ENCODE data around the gene CFHR5. TPM values are rescaled to one million over a fixed set of nuclear protein-coding genes. Genes with fewer than 3 reads are reported as not detected.
"Not testable (repeated sequence)": the region's sequence is repeated elsewhere in the genome, so short reads cannot be mapped to it uniquely, and the experiment has no call there.

Gene CFHR5
- total and polyA plus RNA-seq, 2 experiments from 2014 or later: not detected

DNA sequence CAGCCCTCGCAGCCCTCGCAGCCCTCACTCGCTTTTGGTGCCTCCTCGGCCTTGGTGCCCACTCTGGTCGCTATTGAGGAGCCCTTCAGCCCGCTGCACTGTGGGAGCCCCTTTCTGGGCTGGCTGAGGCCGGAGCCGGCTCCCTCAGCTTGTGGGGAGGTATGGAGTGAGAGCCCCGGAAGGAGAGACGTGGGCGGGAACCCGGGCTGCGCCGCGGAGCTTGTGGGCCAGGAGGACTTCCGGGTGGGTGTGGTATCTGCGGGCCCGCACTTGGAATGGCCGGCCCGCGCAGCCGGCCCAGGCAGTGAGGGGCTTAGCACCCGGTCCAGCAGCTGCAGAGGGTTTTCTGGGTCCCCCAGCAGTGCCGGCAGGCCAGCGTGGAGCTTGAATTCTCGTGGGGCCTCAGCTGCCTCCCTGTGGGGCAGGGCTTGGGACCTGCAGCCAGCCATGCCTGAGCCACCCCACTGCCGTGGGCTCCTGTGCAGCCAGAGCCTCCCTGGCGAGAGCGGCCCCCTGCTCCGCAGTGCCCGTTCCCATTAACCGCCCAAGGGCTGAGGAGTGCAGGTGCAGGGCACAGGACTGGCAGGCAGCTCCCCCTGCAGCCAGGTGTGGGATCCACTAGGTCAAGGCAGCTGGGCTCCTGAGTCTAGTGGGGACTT is 43.7 kb upstream of the CFHR5 start:
- DNase-seq (ENCODE audit: low spot score): peak; percentile 42
- no peaks in the 10 kb centered on the region for H3K9me2 ChIP-seq (ENCODE audit: insufficient read depth)
- no peak overlapping the region for H3K4me3 Mint-ChIP-seq
- H3K27me3 ChIP-seq (ENCODE audit: insufficient read depth): no peaks in the 10 kb centered on the region
- no peaks in the 10 kb centered on the region for H4K20me1 ChIP-seq (replicated peaks; ENCODE audit: insufficient read depth)
- H3K4me1 Mint-ChIP-seq: no peaks in the 10 kb centered on the region
- 0 out of 2 replicates have a peak overlapping the region, but pooled peaks have one; percentile 7 for H2AFZ ChIP-seq
- TF ChIP-seq NANOG (IDR thresholded peaks at IDR 0.05; ENCODE audit: borderline replicate concordance): no peak
- TF ChIP-seq STAT1 (IDR thresholded peaks at IDR 0.05; ENCODE audit: unreplicated experiment): no peak
- TF ChIP-seq, protein P1, sequence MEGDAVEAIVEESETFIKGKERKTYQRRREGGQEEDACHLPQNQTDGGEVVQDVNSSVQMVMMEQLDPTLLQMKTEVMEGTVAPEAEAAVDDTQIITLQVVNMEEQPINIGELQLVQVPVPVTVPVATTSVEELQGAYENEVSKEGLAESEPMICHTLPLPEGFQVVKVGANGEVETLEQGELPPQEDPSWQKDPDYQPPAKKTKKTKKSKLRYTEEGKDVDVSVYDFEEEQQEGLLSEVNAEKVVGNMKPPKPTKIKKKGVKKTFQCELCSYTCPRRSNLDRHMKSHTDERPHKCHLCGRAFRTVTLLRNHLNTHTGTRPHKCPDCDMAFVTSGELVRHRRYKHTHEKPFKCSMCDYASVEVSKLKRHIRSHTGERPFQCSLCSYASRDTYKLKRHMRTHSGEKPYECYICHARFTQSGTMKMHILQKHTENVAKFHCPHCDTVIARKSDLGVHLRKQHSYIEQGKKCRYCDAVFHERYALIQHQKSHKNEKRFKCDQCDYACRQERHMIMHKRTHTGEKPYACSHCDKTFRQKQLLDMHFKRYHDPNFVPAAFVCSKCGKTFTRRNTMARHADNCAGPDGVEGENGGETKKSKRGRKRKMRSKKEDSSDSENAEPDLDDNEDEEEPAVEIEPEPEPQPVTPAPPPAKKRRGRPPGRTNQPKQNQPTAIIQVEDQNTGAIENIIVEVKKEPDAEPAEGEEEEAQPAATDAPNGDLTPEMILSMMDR (conservative IDR thresholded peaks at IDR 0.05; ENCODE audit: low read depth in 2 of 2): peak; percentile 26 to 79; a peak in 3 of 4 replicates
- TF ChIP-seq, protein P2, sequence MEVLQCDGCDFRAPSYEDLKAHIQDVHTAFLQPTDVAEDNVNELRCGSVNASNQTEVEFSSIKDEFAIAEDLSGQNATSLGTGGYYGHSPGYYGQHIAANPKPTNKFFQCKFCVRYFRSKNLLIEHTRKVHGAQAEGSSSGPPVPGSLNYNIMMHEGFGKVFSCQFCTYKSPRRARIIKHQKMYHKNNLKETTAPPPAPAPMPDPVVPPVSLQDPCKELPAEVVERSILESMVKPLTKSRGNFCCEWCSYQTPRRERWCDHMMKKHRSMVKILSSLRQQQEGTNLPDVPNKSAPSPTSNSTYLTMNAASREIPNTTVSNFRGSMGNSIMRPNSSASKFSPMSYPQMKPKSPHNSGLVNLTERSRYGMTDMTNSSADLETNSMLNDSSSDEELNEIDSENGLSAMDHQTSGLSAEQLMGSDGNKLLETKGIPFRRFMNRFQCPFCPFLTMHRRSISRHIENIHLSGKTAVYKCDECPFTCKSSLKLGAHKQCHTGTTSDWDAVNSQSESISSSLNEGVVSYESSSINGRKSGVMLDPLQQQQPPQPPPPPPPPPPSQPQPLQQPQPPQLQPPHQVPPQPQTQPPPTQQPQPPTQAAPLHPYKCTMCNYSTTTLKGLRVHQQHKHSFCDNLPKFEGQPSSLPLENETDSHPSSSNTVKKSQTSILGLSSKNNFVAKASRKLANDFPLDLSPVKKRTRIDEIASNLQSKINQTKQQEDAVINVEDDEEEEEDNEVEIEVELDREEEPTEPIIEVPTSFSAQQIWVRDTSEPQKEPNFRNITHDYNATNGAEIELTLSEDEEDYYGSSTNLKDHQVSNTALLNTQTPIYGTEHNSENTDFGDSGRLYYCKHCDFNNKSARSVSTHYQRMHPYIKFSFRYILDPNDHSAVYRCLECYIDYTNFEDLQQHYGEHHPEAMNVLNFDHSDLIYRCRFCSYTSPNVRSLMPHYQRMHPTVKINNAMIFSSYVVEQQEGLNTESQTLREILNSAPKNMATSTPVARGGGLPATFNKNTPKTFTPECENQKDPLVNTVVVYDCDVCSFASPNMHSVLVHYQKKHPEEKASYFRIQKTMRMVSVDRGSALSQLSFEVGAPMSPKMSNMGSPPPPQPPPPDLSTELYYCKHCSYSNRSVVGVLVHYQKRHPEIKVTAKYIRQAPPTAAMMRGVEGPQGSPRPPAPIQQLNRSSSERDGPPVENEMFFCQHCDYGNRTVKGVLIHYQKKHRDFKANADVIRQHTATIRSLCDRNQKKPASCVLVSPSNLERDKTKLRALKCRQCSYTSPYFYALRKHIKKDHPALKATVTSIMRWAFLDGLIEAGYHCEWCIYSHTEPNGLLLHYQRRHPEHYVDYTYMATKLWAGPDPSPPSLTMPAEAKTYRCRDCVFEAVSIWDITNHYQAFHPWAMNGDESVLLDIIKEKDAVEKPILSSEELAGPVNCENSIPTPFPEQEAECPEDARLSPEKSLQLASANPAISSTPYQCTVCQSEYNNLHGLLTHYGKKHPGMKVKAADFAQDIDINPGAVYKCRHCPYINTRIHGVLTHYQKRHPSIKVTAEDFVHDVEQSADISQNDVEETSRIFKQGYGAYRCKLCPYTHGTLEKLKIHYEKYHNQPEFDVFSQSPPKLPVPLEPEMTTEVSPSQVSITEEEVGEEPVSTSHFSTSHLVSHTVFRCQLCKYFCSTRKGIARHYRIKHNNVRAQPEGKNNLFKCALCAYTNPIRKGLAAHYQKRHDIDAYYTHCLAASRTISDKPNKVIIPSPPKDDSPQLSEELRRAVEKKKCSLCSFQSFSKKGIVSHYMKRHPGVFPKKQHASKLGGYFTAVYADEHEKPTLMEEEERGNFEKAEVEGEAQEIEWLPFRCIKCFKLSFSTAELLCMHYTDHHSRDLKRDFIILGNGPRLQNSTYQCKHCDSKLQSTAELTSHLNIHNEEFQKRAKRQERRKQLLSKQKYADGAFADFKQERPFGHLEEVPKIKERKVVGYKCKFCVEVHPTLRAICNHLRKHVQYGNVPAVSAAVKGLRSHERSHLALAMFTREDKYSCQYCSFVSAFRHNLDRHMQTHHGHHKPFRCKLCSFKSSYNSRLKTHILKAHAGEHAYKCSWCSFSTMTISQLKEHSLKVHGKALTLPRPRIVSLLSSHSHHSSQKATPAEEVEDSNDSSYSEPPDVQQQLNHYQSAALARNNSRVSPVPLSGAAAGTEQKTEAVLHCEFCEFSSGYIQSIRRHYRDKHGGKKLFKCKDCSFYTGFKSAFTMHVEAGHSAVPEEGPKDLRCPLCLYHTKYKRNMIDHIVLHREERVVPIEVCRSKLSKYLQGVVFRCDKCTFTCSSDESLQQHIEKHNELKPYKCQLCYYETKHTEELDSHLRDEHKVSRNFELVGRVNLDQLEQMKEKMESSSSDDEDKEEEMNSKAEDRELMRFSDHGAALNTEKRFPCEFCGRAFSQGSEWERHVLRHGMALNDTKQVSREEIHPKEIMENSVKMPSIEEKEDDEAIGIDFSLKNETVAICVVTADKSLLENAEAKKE (CRISPR knock-in tag; IDR thresholded peaks at IDR 0.05): no peak
- H3K27ac Mint-ChIP-seq: no peak overlapping the region
- H3F3A ChIP-seq (replicated peaks; ENCODE audit: low read depth): no peaks in the 10 kb centered on the region
- peak; percentile 80 for ATAC-seq
- H3K4me2 ChIP-seq: no peak overlapping the region
- no peaks in the 10 kb centered on the region for H3K27me3 Mint-ChIP-seq (ENCODE audit: insufficient read depth, low read depth, poor library complexity)
- no peak overlapping the region for H3K4me3 ChIP-seq
- no peaks in the 10 kb centered on the region; the same call in 2 of the 3 replicates for H3K36me3 Mint-ChIP-seq (ENCODE audit: low read depth)
- no peaks in the 10 kb centered on the region for H3K4me1 ChIP-seq (ENCODE audit: insufficient read depth)
- H3K9me3 Mint-ChIP-seq: no peaks in the 10 kb centered on the region; the same call in 2 of the 3 replicates
- no peaks in the 10 kb centered on the region for H3K79me2 ChIP-seq (replicated peaks; ENCODE audit: insufficient read depth)
- no peak overlapping the region for H3K27ac ChIP-seq (ENCODE audit: low read depth)
- H3K36me3 ChIP-seq (ENCODE audit: insufficient read depth): no peaks in the 10 kb centered on the region

DNA sequence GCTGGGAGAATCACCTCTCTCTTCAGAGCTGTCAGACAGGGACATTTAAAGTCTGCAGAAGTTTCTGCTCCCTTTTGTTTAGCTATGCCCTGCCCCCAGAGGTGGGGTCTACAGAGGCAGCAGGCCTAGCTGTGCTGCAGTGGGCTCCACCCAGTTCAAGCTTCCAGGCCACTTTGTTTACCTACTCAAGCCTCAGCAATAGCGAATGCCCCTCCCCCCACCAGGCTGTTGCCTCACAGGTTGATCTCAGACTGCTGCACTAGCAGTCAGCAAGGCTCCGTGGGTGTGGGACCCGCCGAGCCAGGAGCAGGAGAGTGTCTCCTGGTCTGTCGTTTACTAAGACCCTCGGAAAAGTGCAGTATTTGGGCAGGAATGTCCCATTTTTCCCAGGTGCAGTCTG is 35.9 kb upstream of the CFHR5 start:
- not testable (repeated sequence) for H3K9me2 ChIP-seq (ENCODE audit: insufficient read depth); H3K4me3 ChIP-seq; H3K4me3 Mint-ChIP-seq; H3K27ac ChIP-seq (ENCODE audit: low read depth); H3K36me3 Mint-ChIP-seq (ENCODE audit: low read depth); H3K27ac Mint-ChIP-seq; H2AFZ ChIP-seq; H3K4me1 Mint-ChIP-seq; H3K9me3 Mint-ChIP-seq; H3K36me3 ChIP-seq (ENCODE audit: insufficient read depth); ATAC-seq; H3K27me3 ChIP-seq (ENCODE audit: insufficient read depth); H3F3A ChIP-seq (replicated peaks; ENCODE audit: low read depth); H3K4me2 ChIP-seq; H3K79me2 ChIP-seq (replicated peaks; ENCODE audit: insufficient read depth); H4K20me1 ChIP-seq (replicated peaks; ENCODE audit: insufficient read depth); H3K4me1 ChIP-seq (ENCODE audit: insufficient read depth); H3K27me3 Mint-ChIP-seq (ENCODE audit: insufficient read depth, low read depth, poor library complexity)
- DNase-seq (ENCODE audit: low spot score): peak; percentile 8

DNA sequence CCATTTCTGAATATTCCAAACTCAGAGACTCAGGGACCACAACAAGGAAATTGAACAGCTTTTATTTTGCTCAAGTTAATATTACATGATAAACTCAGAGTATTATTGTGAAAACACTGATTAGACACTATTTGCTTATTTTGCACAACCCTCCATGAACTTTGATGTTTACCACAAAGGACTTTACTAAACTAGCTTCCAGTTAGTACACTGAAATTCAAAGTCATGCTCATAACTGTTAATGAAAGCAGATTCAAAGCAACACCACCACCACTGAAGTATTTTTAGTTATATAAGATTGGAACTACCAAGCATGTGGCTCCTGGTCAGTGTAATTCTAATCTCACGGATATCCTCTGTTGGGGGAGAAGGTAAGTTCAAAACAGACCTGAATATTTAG is 33.8 kb upstream of the CFHR5 start, which contains the start of gene CFHR2:
Gene CFHR2 (plus strand): TSS at position 171 of the 400 bp plus-strand sequence. CDS start 143 bp downstream, at position 314.
- not testable (repeated sequence) for H2AFZ ChIP-seq; DNase-seq (ENCODE audit: low spot score); H3K4me2 ChIP-seq; H3K4me3 ChIP-seq; H3K36me3 Mint-ChIP-seq (ENCODE audit: low read depth); H3K36me3 ChIP-seq (ENCODE audit: insufficient read depth); ATAC-seq; H3K9me3 Mint-ChIP-seq; H3K4me1 ChIP-seq (ENCODE audit: insufficient read depth); H4K20me1 ChIP-seq (replicated peaks; ENCODE audit: insufficient read depth); H3K4me3 Mint-ChIP-seq; H3K79me2 ChIP-seq (replicated peaks; ENCODE audit: insufficient read depth); H3K4me1 Mint-ChIP-seq; H3K9me2 ChIP-seq (ENCODE audit: insufficient read depth); H3K27me3 Mint-ChIP-seq (ENCODE audit: insufficient read depth, low read depth, poor library complexity); H3K27ac ChIP-seq (ENCODE audit: low read depth); H3K27me3 ChIP-seq (ENCODE audit: insufficient read depth); H3F3A ChIP-seq (replicated peaks; ENCODE audit: low read depth); H3K27ac Mint-ChIP-seq

All from GM23338 (cell line).